PC-3 (cell line): ENCODE results near the gene CLCN4. TPM values are rescaled to one million over a fixed set of nuclear protein-coding genes. Genes with fewer than 3 reads are reported as not detected.

Experiments used
- ATAC-seq: fragments of 200-7000 bp; cut with Tn5 transposase; 2 replicates; pipeline ENCODE4 v1.9.1; 2020; ENCODE audit warnings: mild to moderate bottlenecking, moderate library complexity
- BruUV-seq: library from RNA; stranded (reverse); fragments of 400-500 nt; replicated peaks from 2 replicates; lab custom pipeline; 2021; lab: Mats Ljungman, UMichigan
- CTCF ChIA-PET: fragments of 300-600 bp; sonication (Branson Sonifier 250); formaldehyde crosslinking; loops from one replicate; lab custom pipeline; 2022; ENCODE audit warnings: antibody characterized with exemption; lab: Charles Lee
- POLR2A ChIA-PET: fragments of 300-600 bp; sonication (Branson Sonifier 250); formaldehyde crosslinking; loops from one replicate; lab custom pipeline; 2022; ENCODE audit warnings: antibody characterized with exemption; ENCODE audit not compliant: unreplicated experiment; lab: Charles Lee
- DNase-seq: peaks from one replicate; pipeline ENCODE4 v3.0.0-alpha.2; 2015
- H2AFZ ChIP-seq: fragments of 300-600 bp; sonication (generic); 2 replicates; pipeline ENCODE4 v1.6.0; 2016; ENCODE audit warnings: antibody characterized with exemption, low read length
- H3F3A ChIP-seq: fragments of 300-600 bp; sonication (generic); one replicate; pipeline ENCODE4 v1.6.0; 2017; ENCODE audit warnings: antibody characterized with exemption, low read length, control low read depth, mild to moderate bottlenecking; ENCODE audit not compliant: unreplicated experiment
- H3K27ac ChIP-seq: fragments of 300-600 bp; sonication (generic); 2 replicates; pipeline ENCODE4 v1.5.1; 2016; ENCODE audit warnings: mild to moderate bottlenecking, low read length
- H3K27me3 ChIP-seq: fragments of 300-600 bp; sonication (generic); 2 replicates; pipeline ENCODE4 v1.6.1; 2016; ENCODE audit warnings: low read length, mixed read lengths
- H3K36me3 ChIP-seq: fragments of 300-600 bp; sonication (generic); 2 replicates; pipeline ENCODE4 v1.6.1; 2016; ENCODE audit warnings: low read depth, mixed run types, low read length, mixed read lengths
- H3K4me1 ChIP-seq: fragments of 300-600 bp; sonication (generic); 2 replicates; pipeline ENCODE4 v1.5.1; 2016; ENCODE audit warnings: low read length; ENCODE audit not compliant: insufficient read depth
- H3K4me2 ChIP-seq: fragments of 300-600 bp; sonication (generic); 2 replicates; pipeline ENCODE4 v1.6.0; 2016; ENCODE audit warnings: low read length
- H3K4me3 ChIP-seq: fragments of 300-600 bp; sonication (generic); 2 replicates; pipeline ENCODE4 v1.5.1; 2016; ENCODE audit warnings: mild to moderate bottlenecking, low read length, mixed read lengths
- H3K79me2 ChIP-seq: fragments of 300-600 bp; sonication (generic); 2 replicates; pipeline ENCODE4 v1.6.1; 2017; ENCODE audit warnings: low read length, mixed read lengths
- H3K9ac ChIP-seq: fragments of 300-600 bp; sonication (generic); 2 replicates; pipeline ENCODE4 v1.6.0; 2016; ENCODE audit warnings: mild to moderate bottlenecking, low read length
- H3K9me2 ChIP-seq: fragments of 300-600 bp; sonication (generic); replicated peaks from 2 replicates; pipeline ENCODE4 v1.6.1; 2016; ENCODE audit warnings: mixed run types, low read length, mixed read lengths
- H3K9me3 ChIP-seq: fragments of 300-600 bp; sonication (generic); 2 replicates; pipeline ENCODE4 v1.6.1; 2016; ENCODE audit warnings: low read length, mixed read lengths
- H4K20me1 ChIP-seq: fragments of 300-600 bp; sonication (generic); 2 replicates; pipeline ENCODE4 v1.6.1; 2016; ENCODE audit warnings: low read length, mixed read lengths
- EZH2 ChIP-seq: fragments of 300-600 bp; sonication (generic); IDR thresholded peaks from one replicate; pipeline ENCODE4 v1.6.1; 2017; ENCODE audit warnings: antibody characterized with exemption, mild to moderate bottlenecking, low read length; ENCODE audit not compliant: unreplicated experiment
- EZH2phosphoT487 ChIP-seq: fragments of 300-600 bp; sonication (generic); IDR thresholded peaks from 2 replicates; pipeline ENCODE4 v1.6.1; 2018; ENCODE audit warnings: mild to moderate bottlenecking, antibody characterized with exemption, low read length, borderline replicate concordance
- intact Hi-C: fragments of 100-400 bp; cut with micrococcal nuclease; formaldehyde crosslinking; loops from 2 replicates; pipeline ENCODE4 v1.9.0; 2023
- total RNA-seq: library from RNA; depleted of rRNA; stranded (reverse); fragments of >200 nt; gene quantifications from 2 replicates; pipeline ENCODE4 v1.2.3, GENCODE V29; 2014
- TF ChIP-seq, protein P1 (sequence below): fragments of 300-600 bp; sonication (generic); conservative IDR thresholded peaks from 2 replicates; pipeline ENCODE4 v1.5.1; 2017; ENCODE audit warnings: antibody characterized with exemption, low read depth, mild to moderate bottlenecking, low read length

CLCN4 gene
- total RNA-seq, 1 experiment from 2014 or later = 13.7 TPM

DNA sequence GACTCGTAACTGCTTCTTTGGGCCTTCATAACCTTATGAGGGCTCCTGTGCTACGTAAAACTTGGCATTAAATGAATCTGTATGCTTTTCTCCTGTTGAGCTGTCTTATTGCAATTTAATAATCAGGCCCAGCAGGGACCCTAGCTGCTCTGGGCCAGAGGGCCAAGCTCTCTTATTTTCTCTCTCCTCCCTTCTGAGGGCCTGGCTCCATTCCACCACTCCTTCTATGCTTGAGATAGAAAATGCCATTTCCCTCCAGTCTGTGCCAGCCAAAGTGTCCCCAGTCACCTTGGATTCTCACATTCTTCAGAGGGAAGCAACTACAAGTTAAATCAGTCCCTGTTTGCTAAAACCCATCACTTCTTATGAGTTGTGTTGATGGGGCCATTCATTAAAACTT, 90.1 kb downstream of the CLCN4 start:
- Histone ChIP-seq H3K9me3 (no peaks in the 10 kb centered on the region), H3K4me1 (no peaks in the 10 kb centered on the region), H3K79me2 (no peaks in the 10 kb centered on the region), H2AFZ (no peak overlapping the region), H3K27me3 (no peaks in the 10 kb centered on the region), H4K20me1 (no peaks in the 10 kb centered on the region), H3K4me2 (no peak overlapping the region), H3K9ac (no peak overlapping the region), H3K9me2 (no peaks in the 10 kb centered on the region), H3K36me3 (no peaks in the 10 kb centered on the region), H3K27ac (no peak overlapping the region), H3K4me3 (no peak overlapping the region), H3F3A (no peaks in the 10 kb centered on the region)
- ATAC-seq (no peak), DNase-seq (no peak)
- ChIA-PET POLR2A (no interaction called here), CTCF (no interaction called here)
- no TSS peak for BruUV-seq
- intact Hi-C loops = no loop called here
- TF ChIP-seq, protein P1, sequence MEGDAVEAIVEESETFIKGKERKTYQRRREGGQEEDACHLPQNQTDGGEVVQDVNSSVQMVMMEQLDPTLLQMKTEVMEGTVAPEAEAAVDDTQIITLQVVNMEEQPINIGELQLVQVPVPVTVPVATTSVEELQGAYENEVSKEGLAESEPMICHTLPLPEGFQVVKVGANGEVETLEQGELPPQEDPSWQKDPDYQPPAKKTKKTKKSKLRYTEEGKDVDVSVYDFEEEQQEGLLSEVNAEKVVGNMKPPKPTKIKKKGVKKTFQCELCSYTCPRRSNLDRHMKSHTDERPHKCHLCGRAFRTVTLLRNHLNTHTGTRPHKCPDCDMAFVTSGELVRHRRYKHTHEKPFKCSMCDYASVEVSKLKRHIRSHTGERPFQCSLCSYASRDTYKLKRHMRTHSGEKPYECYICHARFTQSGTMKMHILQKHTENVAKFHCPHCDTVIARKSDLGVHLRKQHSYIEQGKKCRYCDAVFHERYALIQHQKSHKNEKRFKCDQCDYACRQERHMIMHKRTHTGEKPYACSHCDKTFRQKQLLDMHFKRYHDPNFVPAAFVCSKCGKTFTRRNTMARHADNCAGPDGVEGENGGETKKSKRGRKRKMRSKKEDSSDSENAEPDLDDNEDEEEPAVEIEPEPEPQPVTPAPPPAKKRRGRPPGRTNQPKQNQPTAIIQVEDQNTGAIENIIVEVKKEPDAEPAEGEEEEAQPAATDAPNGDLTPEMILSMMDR = no peak
- TF ChIP-seq EZH2 (no peak), EZH2phosphoT487 (no peak)

DNA sequence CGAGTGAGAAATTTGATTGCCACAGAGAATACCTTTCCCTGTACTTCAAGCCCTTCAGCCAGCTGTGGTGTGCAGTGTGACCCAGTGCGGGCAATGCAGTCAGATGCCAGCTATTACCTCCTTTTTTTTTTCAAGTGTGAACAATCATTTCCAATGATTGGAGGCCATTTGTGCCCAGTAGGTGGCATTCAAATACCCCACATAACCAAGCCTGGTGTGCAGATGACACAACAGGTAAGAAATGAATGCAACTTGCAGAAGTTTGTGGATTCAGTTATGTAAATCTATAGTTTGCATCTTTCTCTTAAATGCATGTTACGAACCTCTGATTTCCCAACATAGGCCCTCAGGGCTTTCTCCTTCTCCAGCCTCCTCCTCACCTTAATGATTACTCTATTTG, 98.0 kb downstream of the CLCN4 start:
- H3K27ac ChIP-seq = no peak overlapping the region
- CTCF ChIA-PET = interaction anchor here (0.5 to 0.9 kb wide), 6 partner anchors 64 to 470 kb away, joined by 4 to 10 read pairs (median 6); no protein-coding TSS in a partner anchor
- TF ChIP-seq EZH2phosphoT487 (no peak), EZH2 (no peak)
- TF ChIP-seq, protein P1 = peak; percentile 66
- ATAC-seq = peak; percentile 74
- no peak overlapping the region for H3K4me3 ChIP-seq
- BruUV-seq = no TSS peak
- POLR2A ChIA-PET = no interaction called here
- no peaks in the 10 kb centered on the region for H3K9me2 ChIP-seq
- H3K4me2 ChIP-seq = no peak overlapping the region
- no peak overlapping the region for H2AFZ ChIP-seq
- DNase-seq = peak; percentile 71
- H4K20me1 ChIP-seq = no peaks in the 10 kb centered on the region
- no peak overlapping the region for H3K9ac ChIP-seq
- intact Hi-C loops = loop anchor here (1.0 to 10.0 kb wide), 7 partner anchors 72 to 846 kb away; no protein-coding TSS in a partner anchor
- H3K4me1 ChIP-seq = no peaks in the 10 kb centered on the region
- H3K79me2 ChIP-seq = no peaks in the 10 kb centered on the region
- H3K9me3 ChIP-seq = no peaks in the 10 kb centered on the region
- H3K36me3 ChIP-seq = no peaks in the 10 kb centered on the region
- no peaks in the 10 kb centered on the region for H3K27me3 ChIP-seq
- H3F3A ChIP-seq = no peaks in the 10 kb centered on the region

DNA sequence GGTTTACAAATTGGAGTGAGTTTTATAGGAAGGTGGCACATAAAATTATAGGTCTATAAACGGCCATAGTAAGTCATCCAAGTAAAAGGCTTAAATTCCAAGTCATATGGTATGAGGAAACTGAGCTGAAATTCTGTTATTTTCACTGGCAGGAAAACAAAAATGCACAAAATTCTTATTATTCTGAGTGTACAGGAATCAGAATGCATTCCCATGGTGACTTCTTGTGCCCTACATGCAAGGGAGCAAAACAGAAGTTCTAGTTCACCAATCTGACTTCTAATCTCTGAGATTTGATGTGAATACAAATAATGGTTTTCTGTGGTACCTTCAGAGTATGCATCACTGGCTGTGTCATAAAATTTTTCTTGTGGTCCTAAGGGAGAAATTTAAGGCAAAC, 102.9 kb downstream of the CLCN4 start:
- Histone ChIP-seq H3K9me2 (no peaks in the 10 kb centered on the region), H3K4me1 (no peaks in the 10 kb centered on the region), H4K20me1 (no peaks in the 10 kb centered on the region), H3K79me2 (no peaks in the 10 kb centered on the region), H2AFZ (no peak overlapping the region), H3K9ac (no peak overlapping the region), H3K27ac (no peak overlapping the region), H3F3A (no peaks in the 10 kb centered on the region), H3K4me2 (no peak overlapping the region), H3K36me3 (no peaks in the 10 kb centered on the region), H3K27me3 (no peaks in the 10 kb centered on the region), H3K4me3 (no peak overlapping the region), H3K9me3 (no peaks in the 10 kb centered on the region)
- ChIA-PET CTCF (no interaction called here), POLR2A (no interaction called here)
- TF ChIP-seq EZH2phosphoT487 = no peak
- TF ChIP-seq EZH2 = no peak
- TF ChIP-seq, protein P1 = no peak
- intact Hi-C loops = loop anchor here (10.0 kb wide), 1 partner anchor 145 kb away; no protein-coding TSS in a partner anchor
- no TSS peak for BruUV-seq
- ATAC-seq (no peak), DNase-seq (no peak)
